Measurements from ENCODE around the gene DCDC2. TPM values are rescaled to one million over a fixed set of nuclear protein-coding genes. Genes with fewer than 3 reads are reported as not detected.

Gene DCDC2
- total and polyA plus RNA-seq, 4 donors = 0.51 to 13.0 (median 2.0) TPM

- Histone ChIP-seq H3K4me3 (ENCODE audit: low read depth in 1 of 3, low read length in 3 of 3) (no peak overlapping the region), H3K27ac (ENCODE audit: low read depth in 1 of 2, low read length in 2 of 2) (no peak overlapping the region), H3K9me3 (ENCODE audit: control insufficient read depth in 4 of 4, low read length in 3 of 4) (no peaks in the 10 kb centered on the region), H3K9ac (ENCODE audit: low read depth in 1 of 2, low read length in 2 of 2) (no peak overlapping the region), H3K27me3 (ENCODE audit: control insufficient read depth in 4 of 4, insufficient read depth in 4 of 4, low read length in 3 of 4) (no peaks in the 10 kb centered on the region), H3K4me1 (ENCODE audit: control insufficient read depth in 4 of 4, insufficient read depth in 4 of 4, low read length in 3 of 4) (no peaks in the 10 kb centered on the region), H3K36me3 (ENCODE audit: control insufficient read depth in 4 of 4, insufficient read depth in 3 of 4, low read depth in 1 of 4, low read length in 3 of 4) (no peaks in the 10 kb centered on the region)
- 92% methylated on average over 2 of the region's 2 CpGs for WGBS
- TF ChIP-seq GABPA (IDR thresholded peaks at IDR 0.05 in 1 of 2, conservative IDR thresholded peaks at IDR 0.05 in 1 of 2) (no peak), HNF4A (conservative IDR thresholded peaks at IDR 0.05) (no peak), ATF3 (IDR thresholded peaks at IDR 0.05) (no peak), ZBTB33 (IDR thresholded peaks at IDR 0.05) (no peak), SP1 (IDR thresholded peaks at IDR 0.05) (no peak), CTCF (IDR thresholded peaks at IDR 0.05; ENCODE audit: low read depth, low read length, missing input control) (no peak), REST (IDR thresholded peaks at IDR 0.05) (no peak), MAX (IDR thresholded peaks at IDR 0.05) (no peak), EGR1 (IDR thresholded peaks at IDR 0.05; ENCODE audit: low read depth in 2 of 2) (no peak), TAF1 (conservative IDR thresholded peaks at IDR 0.05) (no peak), NR2F2 (IDR thresholded peaks at IDR 0.05) (no peak), FOXA2 (IDR thresholded peaks at IDR 0.05) (no peak), YY1 (IDR thresholded peaks at IDR 0.05) (no peak), JUND (IDR thresholded peaks at IDR 0.05) (no peak), HNF4G (IDR thresholded peaks at IDR 0.05) (no peak), RAD21 (IDR thresholded peaks at IDR 0.05) (no peak)
- no peak for DNase-seq (ENCODE audit: low spot score)
These were observed 112.6 kb downstream of the DCDC2 start for GRCh38 chr6:24245275-24245674.

- Histone ChIP-seq H3K4me1 (ENCODE audit: control insufficient read depth in 4 of 4, insufficient read depth in 4 of 4, low read length in 3 of 4) (no peaks in the 10 kb centered on the region), H3K27me3 (ENCODE audit: control insufficient read depth in 4 of 4, insufficient read depth in 4 of 4, low read length in 3 of 4) (no peaks in the 10 kb centered on the region), H3K9me3 (ENCODE audit: control insufficient read depth in 4 of 4, low read length in 3 of 4) (no peaks in the 10 kb centered on the region), H3K4me3 (ENCODE audit: low read depth in 1 of 3, low read length in 3 of 3) (no peak overlapping the region), H3K36me3 (ENCODE audit: control insufficient read depth in 4 of 4, insufficient read depth in 3 of 4, low read depth in 1 of 4, low read length in 3 of 4) (no peaks in the 10 kb centered on the region), H3K27ac (ENCODE audit: low read depth in 1 of 2, low read length in 2 of 2) (no peak overlapping the region), H3K9ac (ENCODE audit: low read depth in 1 of 2, low read length in 2 of 2) (no peak overlapping the region)
- DNase-seq (ENCODE audit: low spot score) = no peak
- 69% methylated on average over 1 of the region's 1 CpG for WGBS
- TF ChIP-seq EGR1 (IDR thresholded peaks at IDR 0.05; ENCODE audit: low read depth in 2 of 2) = no peak
- TF ChIP-seq YY1 (IDR thresholded peaks at IDR 0.05) = no peak
- TF ChIP-seq RAD21 (IDR thresholded peaks at IDR 0.05) = no peak
- no peak for TF ChIP-seq JUND (IDR thresholded peaks at IDR 0.05)
- TF ChIP-seq HNF4G (IDR thresholded peaks at IDR 0.05) = no peak
- no peak for TF ChIP-seq FOXA1 (IDR thresholded peaks at IDR 0.05)
- no peak for TF ChIP-seq HNF4A (conservative IDR thresholded peaks at IDR 0.05)
- TF ChIP-seq GABPA (IDR thresholded peaks at IDR 0.05 in 1 of 2, conservative IDR thresholded peaks at IDR 0.05 in 1 of 2) = no peak
- no peak for TF ChIP-seq ZBTB33 (IDR thresholded peaks at IDR 0.05)
- no peak for TF ChIP-seq TAF1 (conservative IDR thresholded peaks at IDR 0.05)
- no peak for TF ChIP-seq REST (IDR thresholded peaks at IDR 0.05)
- no peak for TF ChIP-seq MAX (IDR thresholded peaks at IDR 0.05)
- TF ChIP-seq FOXA2 (IDR thresholded peaks at IDR 0.05) = no peak
- TF ChIP-seq SP1 (IDR thresholded peaks at IDR 0.05) = no peak
- TF ChIP-seq NR2F2 (IDR thresholded peaks at IDR 0.05) = no peak
These were observed 114.9 kb downstream of the DCDC2 start for GRCh38 chr6:24242924-24243323.

Measured in liver (tissue), 9 donors.